Right lobe of liver (tissue), 6 donors: ENCODE measurements around the gene CDK5. TPM values are rescaled to one million over a fixed set of nuclear protein-coding genes. Genes with fewer than 3 reads are reported as not detected.

Source experiments
- ATAC-seq, 4 donors: fragments of 200-7000 bp; cut with Tn5 transposase; one replicate each; pipeline ENCODE4 v1.9.1; 2020; ENCODE audit warnings: mild to moderate bottlenecking in 4 of 4, moderate library complexity in 4 of 4
- DNase-seq, 3 donors: peaks; one replicate each; pipeline ENCODE4 v3.0.0-alpha.2; 2020
- H3K27ac ChIP-seq, 3 donors: fragments of 200-600 bp; one replicate each; pipeline ENCODE4 v1.8.0; 2022
- H3K27me3 ChIP-seq, 2 donors: fragments of 200-600 bp; one replicate each; pipeline ENCODE4 v1.8.0; 2022
- H3K36me3 ChIP-seq, 4 donors: fragments of 200-600 bp; sonication (generic) in 1 of 4; one replicate each; pipeline versions ENCODE4 v1.5.1 to v1.8.0; 2017 to 2022; ENCODE audit warnings: control low read depth in 1 of 4
- H3K4me1 ChIP-seq, 4 donors: fragments of 200-600 bp; sonication (generic) in 1 of 4; one replicate each; pipeline versions ENCODE4 v1.5.1 to v1.8.0; 2017 to 2022; ENCODE audit warnings: control low read depth in 1 of 4
- H3K4me3 ChIP-seq, 3 donors: fragments of 200-600 bp; one replicate each; pipeline ENCODE4 v1.8.0; 2022
- H3K9me3 ChIP-seq, 4 donors: fragments of 200-600 bp; sonication (generic) in 1 of 4; one replicate each; pipeline versions ENCODE4 v1.5.1 to v1.8.0; 2017 to 2022; ENCODE audit warnings: control low read depth in 1 of 4
- CTCF ChIP-seq, 4 donors: fragments of 200-600 bp in 3 of 4; fragments of 450-650 bp in 1 of 4; IDR thresholded peaks; one replicate each; pipeline versions ENCODE4 v1.5.1 to v1.8.0; 2016 to 2022; ENCODE audit warnings: antibody characterized with exemption in 4 of 4, mild to moderate bottlenecking in 2 of 4
- POLR2A ChIP-seq: fragments of 450-650 bp; IDR thresholded peaks from one replicate; pipeline ENCODE4 v1.6.1; 2017; ENCODE audit warnings: antibody characterized with exemption, mild to moderate bottlenecking
- WGBS: methylation state at CpG from one replicate; pipeline ENCODE4 v1.1.6; 2018; ENCODE audit warnings: low coverage, low lambda C conversion rate; ENCODE audit not compliant: insufficient coverage; ENCODE audit errors: missing lambda C conversion rate; 5-methylcytosine and 5-hydroxymethylcytosine counted together
- intact Hi-C, 2 donors: fragments of 100-400 bp; cut with DNase I; formaldehyde crosslinking; loops; one replicate each; pipeline versions ENCODE4 v1.11.2 to v1.14.1; 2022
- total RNA-seq, 6 experiments: library from RNA; depleted of rRNA in 2 of 6; stranded (reverse); fragments of >200 nt in 2 of 6; fragmentation: NEBNext Ultra II Directional in 3 of 6; extraction: Animal tissue kit (Norgen Biotek cat#: 25700) in 3 of 6; gene quantifications; one replicate each; pipeline versions ENCODE4 v1.1.0 to v1.2.4, GENCODE V29; 2016 to 2023
- donor health status: DM: no; HTN: yes; CAD: no.
- donor health status: DM: no; HTN: no; CAD: no.
- donor health status: DM: no; HTN: no; CAD: no.
- donor health status: DM: no; HTN: yes; CAD: no.
- donor health status: DM: no; HTN: yes; CAD: no.

The CDK5 gene
- total RNA-seq, 6 experiments from 2014 or later = 5.0 to 9.6 (median 6.1) TPM

DNA sequence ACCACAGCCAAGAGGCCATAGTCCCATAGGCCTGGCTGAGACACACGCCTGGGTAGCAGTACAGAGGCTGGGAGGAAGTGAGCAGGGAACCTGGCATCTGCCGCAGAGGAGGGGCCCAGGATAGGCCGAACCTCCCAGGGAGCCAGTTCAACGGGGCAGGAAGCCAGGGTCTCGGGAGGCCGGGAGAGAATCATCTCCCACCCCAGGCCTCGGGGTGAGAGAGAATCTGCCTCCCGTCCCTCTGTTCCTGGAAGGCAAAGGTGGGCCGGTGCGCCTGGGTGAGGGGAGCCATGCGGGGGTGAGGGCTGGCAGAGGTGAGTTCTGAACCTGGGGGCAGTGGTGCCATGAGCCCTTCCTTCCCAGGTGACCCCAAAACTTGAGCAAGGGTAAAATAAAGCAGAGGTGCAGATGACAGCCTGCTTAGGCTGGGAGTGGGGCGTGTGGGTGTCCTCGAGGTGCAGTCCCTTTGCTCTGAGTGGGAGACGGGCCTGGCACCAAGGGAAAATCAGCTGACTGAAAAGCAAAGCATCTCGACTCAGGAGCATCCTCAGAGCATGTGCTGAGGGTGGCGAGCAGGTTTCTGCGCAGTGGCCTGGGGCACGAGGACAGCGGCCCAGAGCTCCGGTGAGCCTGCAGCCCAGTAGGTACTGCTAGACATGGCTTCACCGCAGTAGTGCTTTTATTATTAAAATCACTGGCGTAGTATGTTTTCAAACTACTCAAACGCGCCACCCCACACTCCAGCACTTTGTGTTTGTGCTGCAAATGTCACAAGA lies 44.1 kb upstream of the CDK5 start:
- Histone ChIP-seq H3K36me3 (no peaks in the 10 kb centered on the region), H3K4me1 (no peaks in the 10 kb centered on the region), H3K27me3 (no peaks in the 10 kb centered on the region), H3K4me3 (no peak overlapping the region), H3K27ac (no peak overlapping the region), H3K9me3 (no peaks in the 10 kb centered on the region)
- WGBS = 76% methylated on average over 11 of the region's 24 CpGs
- intact Hi-C loops = no loop called here
- TF ChIP-seq POLR2A = no peak
- TF ChIP-seq CTCF (IDR thresholded peaks at IDR 0.05) = no peak
- DNase-seq (no peak), ATAC-seq (peak in 2 of 4 donors; percentile 12 to 27)

DNA sequence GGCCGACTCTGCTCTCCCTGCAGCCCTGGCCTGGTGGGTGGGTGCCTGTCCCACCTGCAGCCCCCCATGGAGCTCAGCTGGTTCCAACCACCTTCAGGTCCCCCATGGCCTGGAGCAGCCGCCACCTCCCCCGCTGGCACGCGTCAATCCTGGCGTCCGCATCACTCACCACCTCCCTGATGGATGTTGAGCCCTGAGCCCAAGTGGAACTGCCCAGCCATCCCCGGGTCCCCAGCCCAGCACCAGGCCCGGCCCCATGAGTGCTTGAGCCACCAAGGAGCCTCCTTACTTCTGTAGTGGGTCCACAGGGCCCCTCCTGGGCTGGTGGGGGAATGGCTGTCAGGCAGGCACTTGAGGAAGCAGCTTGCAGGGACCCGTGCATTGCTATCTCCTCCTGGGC lies 43.2 kb upstream of the CDK5 start:
- DNase-seq (no peak), ATAC-seq (peak in 1 of 4 donors; percentile 17)
- H3K4me1 ChIP-seq = no peaks in the 10 kb centered on the region
- H3K4me3 ChIP-seq = no peak overlapping the region
- no peaks in the 10 kb centered on the region for H3K9me3 ChIP-seq
- H3K36me3 ChIP-seq = no peaks in the 10 kb centered on the region
- H3K27ac ChIP-seq = no peak overlapping the region
- no peak for TF ChIP-seq POLR2A
- no peak for TF ChIP-seq CTCF (IDR thresholded peaks at IDR 0.05)
- WGBS = no CpG with 5 or more reads among the region's 10 CpGs
- H3K27me3 ChIP-seq = no peaks in the 10 kb centered on the region
- intact Hi-C loops = no loop called here

DNA sequence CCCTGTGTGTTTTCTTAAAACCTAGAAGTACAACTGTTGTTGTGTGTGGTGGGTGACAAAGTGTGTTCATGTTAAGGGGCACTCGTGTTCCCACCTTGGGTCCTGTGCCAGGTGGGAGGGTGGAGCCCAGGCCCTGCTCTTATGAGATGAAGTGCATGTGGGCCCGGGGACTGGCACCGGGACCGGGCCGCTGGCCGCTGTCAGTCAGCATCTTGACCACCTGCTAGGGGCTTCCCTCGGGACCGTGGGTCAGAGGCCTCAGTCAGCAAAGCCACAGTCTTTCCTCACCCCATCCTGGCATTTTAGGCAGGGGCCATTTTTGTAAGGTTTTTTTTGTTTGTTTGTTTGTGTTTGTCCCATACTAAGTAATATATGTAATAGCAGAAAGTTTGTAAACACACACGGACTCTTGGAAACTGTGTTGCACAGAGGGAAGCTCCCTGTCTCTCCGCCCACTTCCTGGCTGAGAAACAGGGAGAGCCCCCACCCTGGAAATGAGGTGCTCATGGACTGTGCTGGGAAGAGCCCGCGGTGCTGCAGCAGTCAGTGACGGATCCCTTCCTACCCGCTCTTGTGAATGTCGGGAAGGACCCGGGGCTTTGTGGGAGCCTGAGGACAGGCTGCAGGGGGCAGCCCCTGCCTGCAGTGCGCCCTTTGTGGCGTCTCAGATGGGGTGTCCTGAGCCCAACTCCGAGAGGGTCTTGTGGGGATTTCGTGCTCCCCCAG lies 42.0 kb upstream of the CDK5 start:
- Histone ChIP-seq H3K36me3 (no peaks in the 10 kb centered on the region), H3K4me3 (no peak overlapping the region), H3K4me1 (no peaks in the 10 kb centered on the region), H3K27me3 (no peaks in the 10 kb centered on the region), H3K9me3 (no peaks in the 10 kb centered on the region), H3K27ac (no peak overlapping the region)
- intact Hi-C loops = no loop called here
- 40% methylated on average over 1 of the region's 20 CpGs for WGBS
- DNase-seq (no peak), ATAC-seq (peak; percentile 8 to 49 (median 21))
- TF ChIP-seq POLR2A (no peak), CTCF (IDR thresholded peaks at IDR 0.05) (no peak)

- Histone ChIP-seq H3K4me3 (no peak overlapping the region), H3K4me1 (peaks cover 0 to 6% (median 0%) of the 10 kb centered on the region in 4 donors), H3K9me3 (no peaks in the 10 kb centered on the region), H3K27ac (no peak overlapping the region), H3K27me3 (no peaks in the 10 kb centered on the region), H3K36me3 (no peaks in the 10 kb centered on the region)
- no peak for ATAC-seq
- DNase-seq = no peak
- 76% methylated on average over 5 of the region's 17 CpGs for WGBS
- TF ChIP-seq CTCF (IDR thresholded peaks at IDR 0.05) = no peak
- TF ChIP-seq POLR2A = no peak
- intact Hi-C loops = no loop called here
Measured at GRCh38 chr7:151095828-151096475, 38.3 kb upstream of the CDK5 start.
